ENCODE data around the gene PPARA.

PPARA gene

GRCh38 chr22:46214149-46214548, 63.8 kb downstream of the PPARA start:
- TF ChIP-seq REST (IDR thresholded peaks at IDR 0.05; ENCODE audit: low read depth), result no peak

GRCh38 chr22:46214616-46215015, 64.3 kb downstream of the PPARA start:
- TF ChIP-seq TEAD4 (IDR thresholded peaks at IDR 0.05) (no peak), MAX (IDR thresholded peaks at IDR 0.05) (no peak), TAF1 (IDR thresholded peaks at IDR 0.05; ENCODE audit: low read depth) (no peak), CREB1 (IDR thresholded peaks at IDR 0.05; ENCODE audit: low read depth) (no peak), EP300 (IDR thresholded peaks at IDR 0.05; ENCODE audit: borderline replicate concordance) (no peak), ZBTB7A (IDR thresholded peaks at IDR 0.05; ENCODE audit: low read depth) (no peak), NFIC (IDR thresholded peaks at IDR 0.05) (no peak), TCF12 (IDR thresholded peaks at IDR 0.05; ENCODE audit: low read depth) (no peak), USF1 (IDR thresholded peaks at IDR 0.05) (no peak), EGR1 (IDR thresholded peaks at IDR 0.05) (no peak), FOXM1 (IDR thresholded peaks at IDR 0.05; ENCODE audit: borderline replicate concordance, low read depth) (no peak), RAD21 (IDR thresholded peaks at IDR 0.05; ENCODE audit: low read depth) (no peak), YY1 (IDR thresholded peaks at IDR 0.05; ENCODE audit: low read depth) (no peak), REST (IDR thresholded peaks at IDR 0.05; ENCODE audit: low read depth) (no peak), CEBPB (IDR thresholded peaks at IDR 0.05) (no peak)

- TF ChIP-seq NFIC (IDR thresholded peaks at IDR 0.05) (peak; percentile 49), TAF1 (IDR thresholded peaks at IDR 0.05; ENCODE audit: low read depth) (no peak)
Measured at GRCh38 chr22:46219636-46220035, 69.3 kb downstream of the PPARA start.

- TF ChIP-seq REST (IDR thresholded peaks at IDR 0.05; ENCODE audit: low read depth) (no peak), CREB1 (IDR thresholded peaks at IDR 0.05; ENCODE audit: low read depth) (no peak), TEAD4 (IDR thresholded peaks at IDR 0.05) (no peak), TCF12 (IDR thresholded peaks at IDR 0.05; ENCODE audit: low read depth) (no peak), MAX (IDR thresholded peaks at IDR 0.05) (no peak), YY1 (IDR thresholded peaks at IDR 0.05; ENCODE audit: low read depth) (no peak), USF1 (IDR thresholded peaks at IDR 0.05) (no peak), ZBTB7A (IDR thresholded peaks at IDR 0.05; ENCODE audit: low read depth) (no peak), EGR1 (IDR thresholded peaks at IDR 0.05) (no peak), EP300 (IDR thresholded peaks at IDR 0.05; ENCODE audit: borderline replicate concordance) (no peak), NFIC (IDR thresholded peaks at IDR 0.05) (no peak), CEBPB (IDR thresholded peaks at IDR 0.05) (no peak), FOXM1 (IDR thresholded peaks at IDR 0.05; ENCODE audit: borderline replicate concordance, low read depth) (no peak), RAD21 (IDR thresholded peaks at IDR 0.05; ENCODE audit: low read depth) (no peak), TAF1 (IDR thresholded peaks at IDR 0.05; ENCODE audit: low read depth) (no peak)
Measured at GRCh38 chr22:46220921-46221320, 70.6 kb downstream of the PPARA start.

- TF ChIP-seq EGR1 (IDR thresholded peaks at IDR 0.05) (no peak), NFIC (IDR thresholded peaks at IDR 0.05) (no peak), MAX (IDR thresholded peaks at IDR 0.05) (no peak), REST (IDR thresholded peaks at IDR 0.05; ENCODE audit: low read depth) (no peak), RAD21 (IDR thresholded peaks at IDR 0.05; ENCODE audit: low read depth) (no peak), ZBTB7A (IDR thresholded peaks at IDR 0.05; ENCODE audit: low read depth) (no peak)
Measured at GRCh38 chr22:46224044-46224897, 73.9 kb downstream of the PPARA start.
